HCT116 (cell line): Measurements from ENCODE around the gene SMIM21.

Experiments
- EZH2 ChIP-seq: fragments of 200-600 bp; sonication (generic); IDR thresholded peaks from 2 replicates; pipeline ENCODE4 v1.6.1; 2017; ENCODE audit warnings: antibody characterized with exemption, mixed run types
- RAD21 ChIP-seq: IDR thresholded peaks from 2 replicates; pipeline ENCODE4 v1.6.1; 2012; ENCODE audit warnings: low read depth, mild to moderate bottlenecking
- SP1 ChIP-seq: IDR thresholded peaks from 2 replicates; pipeline ENCODE4 v1.6.1; 2012; ENCODE audit warnings: low read depth
- SRF ChIP-seq: IDR thresholded peaks from 2 replicates; pipeline ENCODE4 v1.6.1; 2012; ENCODE audit warnings: low read depth
- TF ChIP-seq, protein P1 (sequence below), 3 experiments: fragments of 200-600 bp in 1 of 3; sonication (generic) in 1 of 3; IDR thresholded peaks in 2 of 3; conservative IDR thresholded peaks in 1 of 3; 2 replicates each; pipeline ENCODE4 v1.5.1; 2012 to 2017; ENCODE audit warnings: low read depth in 2 of 3, low read length in 2 of 3, antibody characterized with exemption in 1 of 3, borderline replicate concordance in 1 of 3, control low read depth in 1 of 3, mild to moderate bottlenecking in 1 of 3, mixed read lengths in 1 of 3, mixed run types in 1 of 3, moderate library complexity in 1 of 3; ENCODE audit not compliant: insufficient read depth in 1 of 3

DNA sequence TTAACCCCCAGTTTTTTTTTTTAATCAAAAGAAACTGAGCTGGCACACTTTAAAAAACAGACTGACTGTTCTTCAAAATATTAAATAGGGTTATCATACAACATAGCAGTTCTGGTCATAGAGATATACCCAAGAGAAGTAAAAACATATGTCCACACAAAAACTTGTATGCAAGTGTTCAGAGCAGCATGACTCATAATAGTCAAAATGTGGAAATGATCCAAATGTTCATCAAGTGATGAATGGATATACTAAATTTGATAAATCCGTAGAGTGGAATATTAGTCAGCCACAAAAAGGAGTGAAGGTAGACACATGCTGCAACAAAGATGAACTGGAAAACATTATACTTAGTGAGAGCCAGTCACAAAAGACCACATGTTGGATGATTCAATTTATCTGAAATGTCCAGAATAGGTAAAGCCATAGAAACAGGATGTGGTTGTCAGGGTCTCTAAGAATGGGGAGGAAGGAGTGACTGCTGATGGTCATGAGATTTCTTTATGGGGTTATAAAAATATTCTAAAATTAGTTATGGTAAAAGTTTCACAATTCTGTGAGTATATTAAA is 5.1 kb downstream of the SMIM21 start:
- TF ChIP-seq, protein P1, sequence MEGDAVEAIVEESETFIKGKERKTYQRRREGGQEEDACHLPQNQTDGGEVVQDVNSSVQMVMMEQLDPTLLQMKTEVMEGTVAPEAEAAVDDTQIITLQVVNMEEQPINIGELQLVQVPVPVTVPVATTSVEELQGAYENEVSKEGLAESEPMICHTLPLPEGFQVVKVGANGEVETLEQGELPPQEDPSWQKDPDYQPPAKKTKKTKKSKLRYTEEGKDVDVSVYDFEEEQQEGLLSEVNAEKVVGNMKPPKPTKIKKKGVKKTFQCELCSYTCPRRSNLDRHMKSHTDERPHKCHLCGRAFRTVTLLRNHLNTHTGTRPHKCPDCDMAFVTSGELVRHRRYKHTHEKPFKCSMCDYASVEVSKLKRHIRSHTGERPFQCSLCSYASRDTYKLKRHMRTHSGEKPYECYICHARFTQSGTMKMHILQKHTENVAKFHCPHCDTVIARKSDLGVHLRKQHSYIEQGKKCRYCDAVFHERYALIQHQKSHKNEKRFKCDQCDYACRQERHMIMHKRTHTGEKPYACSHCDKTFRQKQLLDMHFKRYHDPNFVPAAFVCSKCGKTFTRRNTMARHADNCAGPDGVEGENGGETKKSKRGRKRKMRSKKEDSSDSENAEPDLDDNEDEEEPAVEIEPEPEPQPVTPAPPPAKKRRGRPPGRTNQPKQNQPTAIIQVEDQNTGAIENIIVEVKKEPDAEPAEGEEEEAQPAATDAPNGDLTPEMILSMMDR (IDR thresholded peaks at IDR 0.05 in 2 of 3, conservative IDR thresholded peaks at IDR 0.05 in 1 of 3; ENCODE audit: borderline replicate concordance in 1 of 3, insufficient read depth in 1 of 3, low read depth in 2 of 3, low read length in 2 of 3) = no peak
- TF ChIP-seq SRF (no peak), SP1 (no peak), EZH2 (no peak), RAD21 (no peak)
